Naive thymus-derived CD8-positive, alpha-beta T cell (primary cell): Measurements from ENCODE around the gene RP9. TPM values are rescaled to one million over a fixed set of nuclear protein-coding genes. Genes with fewer than 3 reads are reported as not detected.
"Not testable (repeated sequence)": the region's sequence is repeated elsewhere in the genome, so short reads cannot be mapped to it uniquely, and the experiment has no call there.

Experiments
- ATAC-seq, 2 donors: fragments of 150-1000 bp; cut with Tn5 transposase in 1 of 2; sonication (Bioruptor Pico), chemical (Tn5 transposase) in 1 of 2; 1 replicate in 1 of 2; 2 replicates in 1 of 2; pipeline ENCODE4 v1.10.0; 2021; ENCODE audit warnings: mild to moderate bottlenecking in 2 of 2, moderate library complexity in 2 of 2
- POLR2A ChIA-PET: fragments of 350-600 bp; sonication (Branson Sonifier 250); formaldehyde crosslinking; loops from one replicate; lab custom pipeline; 2021; ENCODE audit warnings: antibody characterized with exemption; lab: Charles Lee
- DNase-seq, 10 donors: peaks; one replicate each; pipeline versions ENCODE4 v3.0.0 to v3.0.0-alpha.2; 2020 to 2022
- H3K27ac Mint-ChIP-seq, 10 donors: one replicate each; pipeline ENCODE4 v1.8.0; 2020 to 2022; ENCODE audit warnings: mild to moderate bottlenecking in 10 of 10, mixed read lengths in 10 of 10, moderate library complexity in 4 of 10, inconsistent platforms in 1 of 10
- H3K27me3 Mint-ChIP-seq, 5 donors: one replicate each; pipeline ENCODE4 v1.8.0; 2021 to 2022; ENCODE audit warnings: mixed read lengths in 5 of 5
- H3K36me3 Mint-ChIP-seq, 3 donors: one replicate each; pipeline ENCODE4 v1.8.0; 2020 to 2022; ENCODE audit warnings: mixed read lengths in 3 of 3, mild to moderate bottlenecking in 2 of 3, inconsistent platforms in 1 of 3
- H3K4me1 Mint-ChIP-seq, 4 donors: one replicate each; pipeline ENCODE4 v1.8.0; 2021 to 2022; ENCODE audit warnings: mixed read lengths in 4 of 4
- H3K4me3 Mint-ChIP-seq, 10 donors: one replicate each; pipeline ENCODE4 v1.8.0; 2020 to 2022; ENCODE audit warnings: mild to moderate bottlenecking in 10 of 10, mixed read lengths in 10 of 10, moderate library complexity in 6 of 10, inconsistent platforms in 1 of 10
- H3K9me3 Mint-ChIP-seq, 9 donors: one replicate each; pipeline ENCODE4 v1.8.0; 2020 to 2022; ENCODE audit warnings: mixed read lengths in 9 of 9, mild to moderate bottlenecking in 3 of 9, inconsistent platforms in 1 of 9, moderate library complexity in 1 of 9
- polyA plus RNA-seq, 3 donors: library from polyadenylated mRNA; unstranded; fragments of 300-500 nt; fragmentation: Illumina TruSeq; gene quantifications; one replicate each; pipeline ENCODE4 v1.2.3, GENCODE V29; 2021
- total RNA-seq, 8 experiments: library from RNA in 2 of 8; stranded (reverse) in 2 of 8; gene quantifications; one replicate each; pipeline ENCODE4 v1.2.3 and lab custom pipeline; 2021 to 2026

RP9 gene
- total and polyA plus RNA-seq, 5 experiments from 2014 or later = 15.3 to 23.9 (median 20.3) TPM

- DNase-seq = no peak
- Mint-ChIP-seq H3K4me1 (peaks cover 8 to 44% (median 14%) of the 10 kb centered on the region in 4 donors), H3K36me3 (peaks cover 0 to 97% (median 20%) of the 10 kb centered on the region in 3 donors), H3K27ac (peak overlapping the region in 7 of 10 donors; percentile 20 to 90 (median 59)), H3K4me3 (no peak overlapping the region), H3K27me3 (no peaks in the 10 kb centered on the region), H3K9me3 (no peaks in the 10 kb centered on the region)
- ATAC-seq = no peak
- POLR2A ChIA-PET = no interaction called here
These were observed 9.9 kb downstream of the RP9 start for GRCh38 chr7:33099154-33099940.

- ATAC-seq = not testable (repeated sequence)
These were observed 14.4 kb downstream of the RP9 start for GRCh38 chr7:33094745-33095275.

GRCh38 chr7:33093266-33093665 is 15.9 kb downstream of the RP9 start:
- ATAC-seq (no peak), DNase-seq (no peak)
- Mint-ChIP-seq H3K27ac (peak overlapping the region in 2 of 10 donors; percentile 4 to 17), H3K9me3 (no peaks in the 10 kb centered on the region), H3K36me3 (peaks cover 0 to 55% (median 17%) of the 10 kb centered on the region in 3 donors), H3K4me1 (peaks cover 0 to 4% (median 2%) of the 10 kb centered on the region in 4 donors), H3K4me3 (no peak overlapping the region), H3K27me3 (no peaks in the 10 kb centered on the region)
- POLR2A ChIA-PET = no interaction called here

More at GRCh38 chr7:33094745-33095275, 14.4 kb downstream of the RP9 start:
- DNase-seq, H3K4me3 Mint-ChIP-seq, POLR2A ChIA-PET, H3K9me3 Mint-ChIP-seq, H3K27me3 Mint-ChIP-seq: not testable (repeated sequence)
- peak overlapping the region in 1 of 10 donors; percentile 75 for H3K27ac Mint-ChIP-seq
- peaks cover 0 to 15% (median 1%) of the 10 kb centered on the region in 4 donors for H3K4me1 Mint-ChIP-seq
- H3K36me3 Mint-ChIP-seq = peaks cover 0 to 70% (median 20%) of the 10 kb centered on the region in 3 donors

GRCh38 chr7:33091641-33092191 is 17.5 kb downstream of the RP9 start:
- Mint-ChIP-seq H3K27ac (peak overlapping the region in 2 of 10 donors; percentile 44 to 50), H3K27me3 (no peaks in the 10 kb centered on the region), H3K4me3 (no peak overlapping the region), H3K36me3 (peaks cover 0 to 40% (median 13%) of the 10 kb centered on the region in 3 donors), H3K4me1 (peaks cover 0 to 4% (median under 1%) of the 10 kb centered on the region in 4 donors), H3K9me3 (no peaks in the 10 kb centered on the region)
- no peak for ATAC-seq
- POLR2A ChIA-PET = no interaction called here
- DNase-seq = no peak

- H3K27me3 Mint-ChIP-seq = no peaks in the 10 kb centered on the region
- DNase-seq (no peak), ATAC-seq (no peak)
- peaks cover 0 to 34% (median 10%) of the 10 kb centered on the region in 3 donors for H3K36me3 Mint-ChIP-seq
- peak overlapping the region in 1 of 10 donors; percentile 44 for H3K27ac Mint-ChIP-seq
- peaks cover 0 to 4% (median under 1%) of the 10 kb centered on the region in 4 donors for H3K4me1 Mint-ChIP-seq
- no peak overlapping the region for H3K4me3 Mint-ChIP-seq
- POLR2A ChIA-PET = no interaction called here
- H3K9me3 Mint-ChIP-seq = peaks cover 0 to 3% (median 0%) of the 10 kb centered on the region in 9 donors
These were observed 18.1 kb downstream of the RP9 start for GRCh38 chr7:33091111-33091531.

GRCh38 chr7:33089142-33089541 is 20.1 kb downstream of the RP9 start:
- H3K27ac Mint-ChIP-seq = no peak overlapping the region
- no peak overlapping the region for H3K4me3 Mint-ChIP-seq
- DNase-seq = no peak
- H3K4me1 Mint-ChIP-seq = peaks cover 0 to 4% (median under 1%) of the 10 kb centered on the region in 4 donors
- peaks cover 0 to 15% (median 5%) of the 10 kb centered on the region in 3 donors for H3K36me3 Mint-ChIP-seq
- no peaks in the 10 kb centered on the region for H3K27me3 Mint-ChIP-seq
- H3K9me3 Mint-ChIP-seq = peaks cover 0 to 5% (median 0%) of the 10 kb centered on the region in 9 donors
- POLR2A ChIA-PET = interaction anchor here (0.7 kb wide), 1 partner anchor 46 kb away, joined by 3 read pairs; no protein-coding TSS in a partner anchor
- no peak for ATAC-seq

- Mint-ChIP-seq H3K27ac (no peak overlapping the region), H3K4me1 (peaks cover 0 to 3% (median under 1%) of the 10 kb centered on the region in 4 donors), H3K36me3 (peaks cover 0 to 5% (median 5%) of the 10 kb centered on the region in 3 donors), H3K27me3 (no peaks in the 10 kb centered on the region), H3K4me3 (no peak overlapping the region), H3K9me3 (peaks cover 0 to 5% (median 0%) of the 10 kb centered on the region in 9 donors)
- ATAC-seq (no peak), DNase-seq (no peak)
- POLR2A ChIA-PET = no interaction called here
These were observed 21.3 kb downstream of the RP9 start for GRCh38 chr7:33087858-33088257.

- Mint-ChIP-seq H3K9me3 (peaks cover 0 to 5% (median 0%) of the 10 kb centered on the region in 9 donors), H3K27me3 (no peaks in the 10 kb centered on the region), H3K4me3 (no peak overlapping the region), H3K36me3 (peaks cover 0 to 3% (median 0%) of the 10 kb centered on the region in 3 donors), H3K4me1 (peaks cover 0 to 2% (median under 1%) of the 10 kb centered on the region in 4 donors), H3K27ac (no peak overlapping the region)
- ATAC-seq (no peak), DNase-seq (no peak)
- POLR2A ChIA-PET = no interaction called here
These were observed 21.8 kb downstream of the RP9 start for GRCh38 chr7:33087356-33087755.

GRCh38 chr7:33079763-33080690 is 29.2 kb downstream of the RP9 start:
- H3K9me3 Mint-ChIP-seq = no peaks in the 10 kb centered on the region
- POLR2A ChIA-PET = no interaction called here
- ATAC-seq (no peak), DNase-seq (no peak)
- peaks cover 7 to 17% (median 15%) of the 10 kb centered on the region in 4 donors for H3K4me1 Mint-ChIP-seq
- H3K27ac Mint-ChIP-seq = no peak overlapping the region
- peaks cover 0 to 13% (median 7%) of the 10 kb centered on the region in 5 donors for H3K27me3 Mint-ChIP-seq
- peaks cover 0 to 1% (median 0%) of the 10 kb centered on the region in 3 donors for H3K36me3 Mint-ChIP-seq
- no peak overlapping the region for H3K4me3 Mint-ChIP-seq

- DNase-seq (no peak), ATAC-seq (no peak)
- H3K4me3 Mint-ChIP-seq = no peak overlapping the region
- H3K9me3 Mint-ChIP-seq = no peaks in the 10 kb centered on the region
- H3K4me1 Mint-ChIP-seq = peaks cover 7 to 17% (median 15%) of the 10 kb centered on the region in 4 donors
- H3K27me3 Mint-ChIP-seq = peaks cover 0 to 13% (median 10%) of the 10 kb centered on the region in 5 donors
- H3K36me3 Mint-ChIP-seq = no peaks in the 10 kb centered on the region
- POLR2A ChIA-PET = no interaction called here
- no peak overlapping the region for H3K27ac Mint-ChIP-seq
These were observed 30.1 kb downstream of the RP9 start for GRCh38 chr7:33079096-33079495.

- Mint-ChIP-seq H3K27me3 (peaks cover 4 to 33% (median 19%) of the 10 kb centered on the region in 5 donors), H3K9me3 (peaks cover 0 to 3% (median 0%) of the 10 kb centered on the region in 9 donors), H3K4me3 (peak overlapping the region in 1 of 10 donors; percentile 11), H3K36me3 (peaks cover 0 to 3% (median 2%) of the 10 kb centered on the region in 3 donors), H3K27ac (no peak overlapping the region), H3K4me1 (peaks cover 7 to 17% (median 15%) of the 10 kb centered on the region in 4 donors)
- DNase-seq (no peak), ATAC-seq (no peak)
- POLR2A ChIA-PET = no interaction called here
These were observed 32.5 kb downstream of the RP9 start for GRCh38 chr7:33076737-33077136.
